PC-3 (cell line): Measurements from ENCODE around the gene GTPBP6. TPM values are rescaled to one million over a fixed set of nuclear protein-coding genes. Genes with fewer than 3 reads are reported as not detected.
A peak's percentile ranks its signal among the peaks of the same experiment; 100 is the strongest.

ENCODE experiments used
- ATAC-seq: fragments of 200-7000 bp; cut with Tn5 transposase; 2 replicates; pipeline ENCODE4 v1.9.1; 2020; ENCODE audit warnings: mild to moderate bottlenecking, moderate library complexity
- BruUV-seq: library from RNA; stranded (reverse); fragments of 400-500 nt; replicated peaks from 2 replicates; lab custom pipeline; 2021; lab: Mats Ljungman, UMichigan
- CTCF ChIA-PET: fragments of 300-600 bp; sonication (Branson Sonifier 250); formaldehyde crosslinking; loops from one replicate; lab custom pipeline; 2022; ENCODE audit warnings: antibody characterized with exemption; lab: Charles Lee
- POLR2A ChIA-PET: fragments of 300-600 bp; sonication (Branson Sonifier 250); formaldehyde crosslinking; loops from one replicate; lab custom pipeline; 2022; ENCODE audit warnings: antibody characterized with exemption; ENCODE audit not compliant: unreplicated experiment; lab: Charles Lee
- DNase-seq: peaks from one replicate; pipeline ENCODE4 v3.0.0-alpha.2; 2015
- H2AFZ ChIP-seq: fragments of 300-600 bp; sonication (generic); 2 replicates; pipeline ENCODE4 v1.6.0; 2016; ENCODE audit warnings: antibody characterized with exemption, low read length
- H3F3A ChIP-seq: fragments of 300-600 bp; sonication (generic); one replicate; pipeline ENCODE4 v1.6.0; 2017; ENCODE audit warnings: antibody characterized with exemption, low read length, control low read depth, mild to moderate bottlenecking; ENCODE audit not compliant: unreplicated experiment
- H3K27ac ChIP-seq: fragments of 300-600 bp; sonication (generic); 2 replicates; pipeline ENCODE4 v1.5.1; 2016; ENCODE audit warnings: mild to moderate bottlenecking, low read length
- H3K27me3 ChIP-seq: fragments of 300-600 bp; sonication (generic); 2 replicates; pipeline ENCODE4 v1.6.1; 2016; ENCODE audit warnings: low read length, mixed read lengths
- H3K36me3 ChIP-seq: fragments of 300-600 bp; sonication (generic); 2 replicates; pipeline ENCODE4 v1.6.1; 2016; ENCODE audit warnings: low read depth, mixed run types, low read length, mixed read lengths
- H3K4me1 ChIP-seq: fragments of 300-600 bp; sonication (generic); 2 replicates; pipeline ENCODE4 v1.5.1; 2016; ENCODE audit warnings: low read length; ENCODE audit not compliant: insufficient read depth
- H3K4me2 ChIP-seq: fragments of 300-600 bp; sonication (generic); 2 replicates; pipeline ENCODE4 v1.6.0; 2016; ENCODE audit warnings: low read length
- H3K4me3 ChIP-seq: fragments of 300-600 bp; sonication (generic); 2 replicates; pipeline ENCODE4 v1.5.1; 2016; ENCODE audit warnings: mild to moderate bottlenecking, low read length, mixed read lengths
- H3K79me2 ChIP-seq: fragments of 300-600 bp; sonication (generic); 2 replicates; pipeline ENCODE4 v1.6.1; 2017; ENCODE audit warnings: low read length, mixed read lengths
- H3K9ac ChIP-seq: fragments of 300-600 bp; sonication (generic); 2 replicates; pipeline ENCODE4 v1.6.0; 2016; ENCODE audit warnings: mild to moderate bottlenecking, low read length
- H3K9me2 ChIP-seq: fragments of 300-600 bp; sonication (generic); replicated peaks from 2 replicates; pipeline ENCODE4 v1.6.1; 2016; ENCODE audit warnings: mixed run types, low read length, mixed read lengths
- H3K9me3 ChIP-seq: fragments of 300-600 bp; sonication (generic); 2 replicates; pipeline ENCODE4 v1.6.1; 2016; ENCODE audit warnings: low read length, mixed read lengths
- H4K20me1 ChIP-seq: fragments of 300-600 bp; sonication (generic); 2 replicates; pipeline ENCODE4 v1.6.1; 2016; ENCODE audit warnings: low read length, mixed read lengths
- CTCF ChIP-seq: fragments of 300-600 bp; sonication (generic); conservative IDR thresholded peaks from 2 replicates; pipeline ENCODE4 v1.5.1; 2017; ENCODE audit warnings: antibody characterized with exemption, low read depth, mild to moderate bottlenecking, low read length
- EZH2 ChIP-seq: fragments of 300-600 bp; sonication (generic); IDR thresholded peaks from one replicate; pipeline ENCODE4 v1.6.1; 2017; ENCODE audit warnings: antibody characterized with exemption, mild to moderate bottlenecking, low read length; ENCODE audit not compliant: unreplicated experiment
- EZH2phosphoT487 ChIP-seq: fragments of 300-600 bp; sonication (generic); IDR thresholded peaks from 2 replicates; pipeline ENCODE4 v1.6.1; 2018; ENCODE audit warnings: mild to moderate bottlenecking, antibody characterized with exemption, low read length, borderline replicate concordance
- intact Hi-C: fragments of 100-400 bp; cut with micrococcal nuclease; formaldehyde crosslinking; loops from 2 replicates; pipeline ENCODE4 v1.9.0; 2023
- total RNA-seq: library from RNA; depleted of rRNA; stranded (reverse); fragments of >200 nt; gene quantifications from 2 replicates; pipeline ENCODE4 v1.2.3, GENCODE V29; 2014

The GTPBP6 gene
- total RNA-seq, 1 experiment from 2014 or later: 38.8 TPM

- CTCF ChIA-PET: no interaction called here
Measured at GRCh38 chrX:332496-332860, 13.9 kb upstream of the GTPBP6 start.

GRCh38 chrX:331825-332495 is 13.4 kb upstream of the GTPBP6 start:
- no peaks in the 10 kb centered on the region for H3K27me3 ChIP-seq
- DNase-seq: no peak
- TF ChIP-seq EZH2 (no peak), EZH2phosphoT487 (no peak), CTCF (no peak)
- H3K4me1 ChIP-seq: no peaks in the 10 kb centered on the region
- no peak overlapping the region for H2AFZ ChIP-seq
- BruUV-seq: no TSS peak
- no peak overlapping the region for H3K27ac ChIP-seq
- no peak overlapping the region for H3K4me3 ChIP-seq
- no peak overlapping the region for H3K4me2 ChIP-seq
- H4K20me1 ChIP-seq: no peaks in the 10 kb centered on the region
- intact Hi-C loops: no loop called here
- no peaks in the 10 kb centered on the region for H3K9me2 ChIP-seq
- ATAC-seq: peak; percentile 33; the same call in 1 of the 2 replicates
- ChIA-PET CTCF (no interaction called here), POLR2A (no interaction called here)
- H3K9me3 ChIP-seq: no peaks in the 10 kb centered on the region
- H3K79me2 ChIP-seq: no peaks in the 10 kb centered on the region
- no peaks in the 10 kb centered on the region for H3F3A ChIP-seq
- H3K36me3 ChIP-seq: no peaks in the 10 kb centered on the region
- H3K9ac ChIP-seq: no peak overlapping the region

More at GRCh38 chrX:332496-332860, 13.9 kb upstream of the GTPBP6 start:
- Histone ChIP-seq H3K4me1 (no peaks in the 10 kb centered on the region), H3F3A (no peaks in the 10 kb centered on the region), H3K36me3 (no peaks in the 10 kb centered on the region), H3K27me3 (no peaks in the 10 kb centered on the region), H4K20me1 (no peaks in the 10 kb centered on the region), H3K9ac (no peak overlapping the region), H3K9me2 (no peaks in the 10 kb centered on the region), H3K27ac (no peak overlapping the region), H3K9me3 (no peaks in the 10 kb centered on the region), H3K4me3 (no peak overlapping the region), H3K4me2 (no peak overlapping the region), H3K79me2 (no peaks in the 10 kb centered on the region), H2AFZ (no peak overlapping the region)
- intact Hi-C loops: no loop called here
- DNase-seq (no peak), ATAC-seq (no peak)
- no TSS peak for BruUV-seq
- POLR2A ChIA-PET: no interaction called here
- no peak for TF ChIP-seq EZH2phosphoT487
- no peak for TF ChIP-seq EZH2
- no peak for TF ChIP-seq CTCF

GRCh38 chrX:331151-331824 is 12.7 kb upstream of the GTPBP6 start:
- H3K4me1 ChIP-seq: no peaks in the 10 kb centered on the region
- no peak overlapping the region for H3K4me3 ChIP-seq
- H4K20me1 ChIP-seq: no peaks in the 10 kb centered on the region
- H3F3A ChIP-seq: no peaks in the 10 kb centered on the region
- H3K9ac ChIP-seq: no peak overlapping the region
- H3K79me2 ChIP-seq: no peaks in the 10 kb centered on the region
- no peaks in the 10 kb centered on the region for H3K36me3 ChIP-seq
- POLR2A ChIA-PET: no interaction called here
- CTCF ChIA-PET: no interaction called here
- no peaks in the 10 kb centered on the region for H3K9me3 ChIP-seq
- no peak overlapping the region for H3K27ac ChIP-seq
- DNase-seq: peak; percentile 16
- ATAC-seq: peak; percentile 72
- no peaks in the 10 kb centered on the region for H3K27me3 ChIP-seq
- no TSS peak for BruUV-seq
- no peak overlapping the region for H2AFZ ChIP-seq
- TF ChIP-seq EZH2 (no peak), EZH2phosphoT487 (no peak), CTCF (no peak)
- H3K9me2 ChIP-seq: no peaks in the 10 kb centered on the region
- no peak overlapping the region for H3K4me2 ChIP-seq
- intact Hi-C loops: no loop called here
